Measurements from ENCODE around the gene SMIM20.

- TF ChIP-seq EP300 (IDR thresholded peaks at IDR 0.05; ENCODE audit: borderline replicate concordance), result no peak
- TF ChIP-seq RAD21 (IDR thresholded peaks at IDR 0.05; ENCODE audit: low read depth), result no peak
- no peak for TF ChIP-seq ZBTB7A (IDR thresholded peaks at IDR 0.05; ENCODE audit: low read depth)
- TF ChIP-seq, protein P1, sequence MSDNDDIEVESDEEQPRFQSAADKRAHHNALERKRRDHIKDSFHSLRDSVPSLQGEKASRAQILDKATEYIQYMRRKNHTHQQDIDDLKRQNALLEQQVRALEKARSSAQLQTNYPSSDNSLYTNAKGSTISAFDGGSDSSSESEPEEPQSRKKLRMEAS (IDR thresholded peaks at IDR 0.05), result no peak
- TF ChIP-seq TAF1 (IDR thresholded peaks at IDR 0.05; ENCODE audit: low read depth), result no peak
- TF ChIP-seq TCF12 (IDR thresholded peaks at IDR 0.05; ENCODE audit: low read depth), result no peak
- no peak for TF ChIP-seq CEBPB (IDR thresholded peaks at IDR 0.05)
- TF ChIP-seq, protein P2, sequence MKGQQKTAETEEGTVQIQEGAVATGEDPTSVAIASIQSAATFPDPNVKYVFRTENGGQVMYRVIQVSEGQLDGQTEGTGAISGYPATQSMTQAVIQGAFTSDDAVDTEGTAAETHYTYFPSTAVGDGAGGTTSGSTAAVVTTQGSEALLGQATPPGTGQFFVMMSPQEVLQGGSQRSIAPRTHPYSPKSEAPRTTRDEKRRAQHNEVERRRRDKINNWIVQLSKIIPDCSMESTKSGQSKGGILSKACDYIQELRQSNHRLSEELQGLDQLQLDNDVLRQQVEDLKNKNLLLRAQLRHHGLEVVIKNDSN (IDR thresholded peaks at IDR 0.05), result no peak
- no peak for TF ChIP-seq FOXM1 (IDR thresholded peaks at IDR 0.05; ENCODE audit: borderline replicate concordance, low read depth)
- no peak for TF ChIP-seq CREB1 (IDR thresholded peaks at IDR 0.05; ENCODE audit: low read depth)
- TF ChIP-seq EGR1 (IDR thresholded peaks at IDR 0.05), result no peak
- TF ChIP-seq, protein P3, sequence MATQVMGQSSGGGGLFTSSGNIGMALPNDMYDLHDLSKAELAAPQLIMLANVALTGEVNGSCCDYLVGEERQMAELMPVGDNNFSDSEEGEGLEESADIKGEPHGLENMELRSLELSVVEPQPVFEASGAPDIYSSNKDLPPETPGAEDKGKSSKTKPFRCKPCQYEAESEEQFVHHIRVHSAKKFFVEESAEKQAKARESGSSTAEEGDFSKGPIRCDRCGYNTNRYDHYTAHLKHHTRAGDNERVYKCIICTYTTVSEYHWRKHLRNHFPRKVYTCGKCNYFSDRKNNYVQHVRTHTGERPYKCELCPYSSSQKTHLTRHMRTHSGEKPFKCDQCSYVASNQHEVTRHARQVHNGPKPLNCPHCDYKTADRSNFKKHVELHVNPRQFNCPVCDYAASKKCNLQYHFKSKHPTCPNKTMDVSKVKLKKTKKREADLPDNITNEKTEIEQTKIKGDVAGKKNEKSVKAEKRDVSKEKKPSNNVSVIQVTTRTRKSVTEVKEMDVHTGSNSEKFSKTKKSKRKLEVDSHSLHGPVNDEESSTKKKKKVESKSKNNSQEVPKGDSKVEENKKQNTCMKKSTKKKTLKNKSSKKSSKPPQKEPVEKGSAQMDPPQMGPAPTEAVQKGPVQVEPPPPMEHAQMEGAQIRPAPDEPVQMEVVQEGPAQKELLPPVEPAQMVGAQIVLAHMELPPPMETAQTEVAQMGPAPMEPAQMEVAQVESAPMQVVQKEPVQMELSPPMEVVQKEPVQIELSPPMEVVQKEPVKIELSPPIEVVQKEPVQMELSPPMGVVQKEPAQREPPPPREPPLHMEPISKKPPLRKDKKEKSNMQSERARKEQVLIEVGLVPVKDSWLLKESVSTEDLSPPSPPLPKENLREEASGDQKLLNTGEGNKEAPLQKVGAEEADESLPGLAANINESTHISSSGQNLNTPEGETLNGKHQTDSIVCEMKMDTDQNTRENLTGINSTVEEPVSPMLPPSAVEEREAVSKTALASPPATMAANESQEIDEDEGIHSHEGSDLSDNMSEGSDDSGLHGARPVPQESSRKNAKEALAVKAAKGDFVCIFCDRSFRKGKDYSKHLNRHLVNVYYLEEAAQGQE (IDR thresholded peaks at IDR 0.05; ENCODE audit: low read depth), result no peak
Observed at GRCh38 chr4:25892796-25893195, 21.2 kb upstream of the SMIM20 start.

Data from Ishikawa (cell line).